ENCODE measurements around the gene CLIC6.

DNA sequence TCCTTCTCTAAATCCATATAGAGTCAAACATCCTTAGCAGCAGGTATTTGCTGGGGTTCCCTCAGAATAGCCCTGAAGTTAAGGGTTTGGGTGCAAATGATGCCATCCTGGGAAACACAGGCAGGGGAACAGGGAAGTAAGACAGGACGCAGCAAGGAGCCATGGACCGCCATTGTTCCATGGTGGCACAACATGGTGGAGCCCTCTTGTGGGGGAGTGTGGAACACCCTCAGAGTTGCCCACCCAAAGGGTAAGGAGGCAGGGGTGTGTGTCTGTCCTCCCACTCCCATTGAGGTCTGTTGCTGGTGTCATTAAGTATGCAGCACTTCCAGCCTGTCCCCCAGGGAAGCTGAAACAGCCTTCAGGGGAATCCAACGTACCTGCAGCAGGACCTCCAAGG, 33.5 kb upstream of the CLIC6 start:
- TF ChIP-seq, protein P1, sequence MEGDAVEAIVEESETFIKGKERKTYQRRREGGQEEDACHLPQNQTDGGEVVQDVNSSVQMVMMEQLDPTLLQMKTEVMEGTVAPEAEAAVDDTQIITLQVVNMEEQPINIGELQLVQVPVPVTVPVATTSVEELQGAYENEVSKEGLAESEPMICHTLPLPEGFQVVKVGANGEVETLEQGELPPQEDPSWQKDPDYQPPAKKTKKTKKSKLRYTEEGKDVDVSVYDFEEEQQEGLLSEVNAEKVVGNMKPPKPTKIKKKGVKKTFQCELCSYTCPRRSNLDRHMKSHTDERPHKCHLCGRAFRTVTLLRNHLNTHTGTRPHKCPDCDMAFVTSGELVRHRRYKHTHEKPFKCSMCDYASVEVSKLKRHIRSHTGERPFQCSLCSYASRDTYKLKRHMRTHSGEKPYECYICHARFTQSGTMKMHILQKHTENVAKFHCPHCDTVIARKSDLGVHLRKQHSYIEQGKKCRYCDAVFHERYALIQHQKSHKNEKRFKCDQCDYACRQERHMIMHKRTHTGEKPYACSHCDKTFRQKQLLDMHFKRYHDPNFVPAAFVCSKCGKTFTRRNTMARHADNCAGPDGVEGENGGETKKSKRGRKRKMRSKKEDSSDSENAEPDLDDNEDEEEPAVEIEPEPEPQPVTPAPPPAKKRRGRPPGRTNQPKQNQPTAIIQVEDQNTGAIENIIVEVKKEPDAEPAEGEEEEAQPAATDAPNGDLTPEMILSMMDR (IDR thresholded peaks at IDR 0.05), result peak; percentile 47
- TF ChIP-seq ZFX (IDR thresholded peaks at IDR 0.05; ENCODE audit: borderline replicate concordance), result no peak
